GM19238 (cell line): ENCODE results near the gene PARP12.
A peak's percentile ranks its signal among the peaks of the same experiment; 100 is the strongest.
"Not testable (repeated sequence)": the region's sequence is repeated elsewhere in the genome, so short reads cannot be mapped to it uniquely, and the experiment has no call there.

Experiments
- DNase-seq: peaks from one replicate; pipeline ENCODE4 v3.0.0; 2011; ENCODE audit warnings: low spot score; ENCODE audit not compliant: insufficient read length

Gene PARP12

GRCh38 chr7:140062528-140063299 is at the start of gene PARP12:
Gene PARP12 (minus strand): TSS chr7:140062951. CDS start chr7:140062847, 104 bp downstream.
- peak; percentile 87 for DNase-seq

DNA sequence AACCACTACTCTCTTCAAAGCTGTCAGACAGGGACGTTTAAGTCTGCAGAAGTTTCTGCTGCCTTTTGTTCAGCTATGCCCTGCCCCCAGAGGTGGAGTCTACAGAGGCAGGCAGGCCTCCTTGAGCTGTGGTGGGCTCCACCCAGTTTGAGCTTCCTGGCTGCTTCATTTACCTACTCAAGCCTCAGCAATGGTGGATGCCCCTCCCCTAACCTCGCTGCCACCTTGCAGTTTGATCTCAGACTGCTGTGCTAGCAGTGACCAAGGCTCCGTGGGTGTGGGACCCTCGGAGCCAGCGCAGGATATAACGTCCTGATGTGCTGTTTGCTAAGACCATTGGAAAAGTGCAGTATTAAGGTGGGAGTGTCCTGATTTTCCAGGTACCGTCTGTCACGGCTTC is 46.0 kb upstream of the PARP12 start:
- DNase-seq = not testable (repeated sequence)

DNA sequence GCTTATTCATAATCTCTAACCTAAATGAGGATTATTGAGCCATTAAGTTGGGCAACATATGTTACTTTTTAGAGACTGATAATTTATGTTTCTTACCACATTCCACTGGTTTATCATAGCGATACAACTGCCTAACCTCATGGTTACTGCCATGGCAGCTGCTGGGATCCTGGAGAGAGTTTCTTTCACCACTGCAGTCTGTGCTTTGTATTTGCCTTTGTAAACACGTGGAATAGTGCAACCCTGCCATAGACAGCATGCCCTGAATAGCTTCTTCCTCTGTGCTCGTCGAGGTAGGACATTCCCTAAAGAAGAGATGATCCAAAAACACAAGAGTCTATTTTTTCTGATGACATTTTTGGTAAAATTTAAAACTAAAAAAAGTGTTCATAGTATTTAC is 33.7 kb upstream of the PARP12 start:
- no peak for DNase-seq

DNA sequence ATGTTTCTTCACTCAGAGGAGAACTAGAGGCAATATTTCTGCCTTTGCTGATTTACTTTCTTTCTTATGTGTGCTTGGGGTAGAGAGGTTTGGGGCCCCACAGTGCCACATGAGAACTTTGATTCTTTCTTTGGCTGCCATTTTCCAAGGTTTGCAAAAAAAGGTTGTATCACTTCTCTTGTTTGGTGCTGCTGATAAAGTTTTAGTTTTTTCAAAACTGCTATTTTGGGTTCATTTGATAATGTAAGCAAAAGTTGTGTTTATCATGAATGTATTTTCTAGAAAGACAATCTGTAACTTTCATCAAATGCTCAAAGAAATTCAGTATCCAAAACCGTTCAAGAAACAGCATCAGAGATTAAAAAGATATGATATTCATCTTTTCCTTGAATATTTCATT is 30.6 kb upstream of the PARP12 start:
- no peak for DNase-seq

- no peak for DNase-seq
Observed at GRCh38 chr7:140085447-140085846, 22.7 kb upstream of the PARP12 start.

GRCh38 chr7:140084972-140085371 is 22.2 kb upstream of the PARP12 start:
- peak; percentile 47 for DNase-seq

DNA sequence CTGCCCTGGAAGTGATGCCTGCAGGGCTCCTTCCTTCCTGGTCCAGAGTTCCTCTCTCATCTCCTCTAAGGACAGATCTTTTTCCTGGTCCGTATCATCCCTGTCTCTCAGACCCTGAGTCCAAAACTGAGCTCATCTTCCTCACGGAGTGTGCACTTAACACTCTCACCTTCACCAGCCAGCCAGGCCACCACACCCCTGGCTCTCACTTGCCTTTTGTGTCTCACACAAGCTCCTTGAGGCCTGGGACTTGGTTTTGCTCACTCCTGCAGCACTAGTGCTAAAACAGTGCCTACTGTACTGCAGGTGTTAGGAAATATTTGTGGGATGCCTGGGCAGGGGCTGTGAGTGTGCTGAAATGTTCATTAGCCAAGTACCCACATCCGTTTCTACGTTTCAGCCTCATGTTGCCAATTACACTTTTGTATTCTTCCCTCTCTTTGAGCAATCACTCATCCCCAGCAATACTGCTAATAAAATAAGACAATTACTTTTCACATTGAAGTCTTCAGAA is 21.4 kb upstream of the PARP12 start:
- DNase-seq = no peak

GRCh38 chr7:140082770-140083169 is 20.0 kb upstream of the PARP12 start:
- DNase-seq = no peak

DNA sequence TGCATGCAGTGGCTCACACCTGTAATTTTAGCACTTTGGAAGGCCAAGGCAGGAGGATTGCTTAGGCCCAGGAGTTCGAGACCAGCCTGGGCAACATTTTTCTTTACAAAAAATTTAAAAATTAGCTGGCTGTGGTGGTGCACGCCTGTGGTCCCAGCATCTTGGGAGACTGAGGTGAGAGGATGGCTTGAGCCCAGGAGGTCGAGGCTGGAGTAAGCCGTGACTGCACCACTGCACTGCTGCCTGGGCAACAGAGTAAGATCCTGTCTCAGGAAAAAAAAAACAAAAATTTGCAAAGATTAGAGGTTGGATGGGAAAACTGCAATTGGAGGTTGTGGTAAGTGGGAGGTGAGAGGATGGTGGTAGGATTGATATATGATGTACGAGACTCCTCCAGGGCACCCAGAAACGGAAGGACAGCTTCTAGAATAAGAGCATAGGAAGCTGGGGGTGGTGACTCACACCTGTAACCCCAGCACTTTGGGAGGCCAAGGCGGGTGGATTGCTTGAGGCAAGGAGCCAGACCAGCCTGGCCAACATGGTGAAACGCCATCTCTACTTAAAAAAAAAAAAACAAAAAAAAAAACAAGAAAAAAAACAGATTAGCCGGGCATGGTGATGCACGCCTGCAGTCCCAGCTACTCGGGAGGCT is 19.1 kb upstream of the PARP12 start:
- DNase-seq = no peak

DNA sequence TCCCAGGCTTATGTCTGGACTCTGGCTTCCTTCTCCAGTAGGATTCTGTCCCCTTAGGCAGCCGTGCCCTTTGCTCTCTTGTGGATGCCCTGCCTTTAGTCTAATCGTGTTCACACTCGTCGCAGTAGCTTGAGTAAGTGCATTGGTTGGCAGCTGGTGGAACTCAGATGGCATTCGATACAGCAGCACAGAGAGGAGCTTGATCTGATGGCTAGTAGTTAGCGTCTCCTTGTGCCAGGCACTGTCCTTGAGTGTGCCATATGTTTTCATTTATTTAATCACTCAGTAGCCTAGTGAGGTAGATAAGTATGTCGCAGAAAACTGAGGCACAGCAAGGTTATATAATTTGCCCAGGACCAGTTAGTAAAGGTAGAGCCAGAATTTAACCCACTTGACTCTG is 18.2 kb upstream of the PARP12 start:
- DNase-seq = no peak

DNA sequence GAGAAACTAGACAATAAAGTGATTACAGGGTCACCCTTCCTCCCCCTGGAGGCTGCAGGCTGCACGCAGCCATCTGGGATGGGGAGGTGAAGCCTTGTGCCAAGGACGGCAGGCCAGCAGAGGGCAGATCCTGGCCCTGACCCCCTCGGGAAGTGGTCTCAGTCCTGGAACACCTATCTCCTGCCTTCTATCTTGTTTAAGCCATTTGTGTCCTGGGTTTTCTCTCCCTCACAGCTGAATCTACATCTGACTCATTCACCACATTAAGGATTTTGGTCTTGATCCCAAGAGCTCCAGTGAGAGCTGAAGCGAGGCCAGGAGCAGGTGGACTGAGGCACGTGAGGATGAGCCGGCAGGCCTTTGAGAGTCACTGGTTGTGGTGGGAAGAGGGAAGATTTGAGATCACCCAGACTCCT is 16.4 kb upstream of the PARP12 start:
- no peak for DNase-seq

- DNase-seq = no peak
Observed at GRCh38 chr7:140078392-140078791, 15.6 kb upstream of the PARP12 start.

DNA sequence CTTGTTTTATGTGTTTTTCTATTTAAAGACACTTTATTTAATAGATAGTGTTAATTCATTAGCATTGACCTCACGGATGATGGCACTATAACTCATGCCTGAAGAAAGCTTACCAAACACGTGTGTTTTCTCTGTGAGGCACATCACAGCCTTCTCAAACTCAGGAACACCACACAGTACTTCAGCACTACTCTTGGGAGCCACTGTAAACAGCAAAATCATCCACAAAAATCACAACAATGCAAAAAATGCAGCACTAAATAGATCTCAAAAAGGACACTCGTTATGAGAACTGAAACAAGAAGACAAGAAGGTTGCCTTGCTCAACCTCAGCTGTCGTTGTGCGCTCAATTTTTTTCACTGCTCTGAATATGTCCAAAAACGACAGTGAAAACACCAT is 12.0 kb upstream of the PARP12 start:
- DNase-seq = no peak

GRCh38 chr7:140070546-140070945 is 7.8 kb upstream of the PARP12 start:
- DNase-seq = no peak

GRCh38 chr7:140069298-140069949 is 6.7 kb upstream of the PARP12 start:
- no peak for DNase-seq

DNA sequence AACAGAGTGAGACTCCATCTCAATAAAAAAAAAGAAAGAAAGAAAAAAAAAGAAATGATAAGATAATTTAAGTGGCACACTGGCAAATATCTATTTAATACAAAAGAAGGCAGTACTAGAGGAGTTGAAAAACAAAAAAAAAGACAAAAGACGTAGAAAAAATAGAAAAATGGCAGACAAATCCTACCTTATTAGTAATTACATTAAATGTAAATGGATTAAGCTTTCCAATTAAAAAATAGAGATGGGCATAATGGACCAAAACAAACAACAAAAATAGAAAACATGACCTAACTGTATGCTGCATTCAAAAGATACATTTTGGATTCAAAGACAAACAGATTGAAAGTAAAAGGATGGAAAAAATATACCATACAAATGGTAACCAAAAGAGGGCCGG is 5.3 kb upstream of the PARP12 start:
- DNase-seq = no peak

- no peak for DNase-seq
Observed at GRCh38 chr7:140067052-140067451, 4.3 kb upstream of the PARP12 start.

GRCh38 chr7:140062118-140062527 is 628 bp downstream of the PARP12 start:
- DNase-seq = peak; percentile 62

- no peak for DNase-seq
Observed at GRCh38 chr7:140061607-140061930, 1.2 kb downstream of the PARP12 start.

- DNase-seq = no peak
Observed at GRCh38 chr7:140060788-140061606, 1.8 kb downstream of the PARP12 start.

- no peak for DNase-seq
Observed at GRCh38 chr7:140060243-140060630, 2.5 kb downstream of the PARP12 start.
